GM13976 (cell line): Measurements from ENCODE around the gene COX18.

ENCODE experiments used
- DNase-seq: peaks from one replicate; pipeline ENCODE4 v3.0.0; 2012; ENCODE audit warnings: low spot score
- in situ Hi-C: fragments of 300-500 bp; cut with MboI; formaldehyde crosslinking; loops from one replicate; pipeline ENCODE4 v1.12.0; 2022; ENCODE audit warnings: low sequenced_read_pairs, mixed read lengths, inconsistent platforms; ENCODE audit not compliant: unreplicated experiment
- TF ChIP-seq, protein P1 (sequence below): IDR thresholded peaks from 2 replicates; pipeline ENCODE4 v1.5.1; 2012; ENCODE audit warnings: borderline replicate concordance, mild to moderate bottlenecking; ENCODE audit not compliant: insufficient read depth; ENCODE audit errors: extremely low read depth, missing control alignments, control extremely low read depth

Gene COX18

DNA sequence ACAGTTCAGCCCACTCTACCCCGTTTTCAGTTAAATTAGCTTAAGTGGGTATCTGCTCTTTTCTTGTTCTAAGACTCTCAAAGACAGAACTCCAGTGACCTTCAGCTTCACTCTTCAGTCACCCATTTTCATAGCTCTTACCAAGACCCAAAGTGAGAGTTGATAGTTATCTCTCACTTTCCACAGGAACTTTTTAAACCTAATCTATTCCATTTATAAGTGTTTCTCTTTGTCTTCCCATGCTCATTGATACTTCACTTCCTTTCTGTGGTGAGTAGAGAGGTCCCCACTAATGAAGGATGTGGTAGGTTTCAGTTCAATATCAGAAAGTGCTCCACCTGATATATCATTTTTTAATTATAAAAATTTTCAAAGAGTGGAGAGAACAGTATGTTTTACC lies 33.4 kb downstream of the COX18 start:
- TF ChIP-seq, protein P1, sequence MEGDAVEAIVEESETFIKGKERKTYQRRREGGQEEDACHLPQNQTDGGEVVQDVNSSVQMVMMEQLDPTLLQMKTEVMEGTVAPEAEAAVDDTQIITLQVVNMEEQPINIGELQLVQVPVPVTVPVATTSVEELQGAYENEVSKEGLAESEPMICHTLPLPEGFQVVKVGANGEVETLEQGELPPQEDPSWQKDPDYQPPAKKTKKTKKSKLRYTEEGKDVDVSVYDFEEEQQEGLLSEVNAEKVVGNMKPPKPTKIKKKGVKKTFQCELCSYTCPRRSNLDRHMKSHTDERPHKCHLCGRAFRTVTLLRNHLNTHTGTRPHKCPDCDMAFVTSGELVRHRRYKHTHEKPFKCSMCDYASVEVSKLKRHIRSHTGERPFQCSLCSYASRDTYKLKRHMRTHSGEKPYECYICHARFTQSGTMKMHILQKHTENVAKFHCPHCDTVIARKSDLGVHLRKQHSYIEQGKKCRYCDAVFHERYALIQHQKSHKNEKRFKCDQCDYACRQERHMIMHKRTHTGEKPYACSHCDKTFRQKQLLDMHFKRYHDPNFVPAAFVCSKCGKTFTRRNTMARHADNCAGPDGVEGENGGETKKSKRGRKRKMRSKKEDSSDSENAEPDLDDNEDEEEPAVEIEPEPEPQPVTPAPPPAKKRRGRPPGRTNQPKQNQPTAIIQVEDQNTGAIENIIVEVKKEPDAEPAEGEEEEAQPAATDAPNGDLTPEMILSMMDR, result no peak
- no peak for DNase-seq
- in situ Hi-C loops, result no loop called here

DNA sequence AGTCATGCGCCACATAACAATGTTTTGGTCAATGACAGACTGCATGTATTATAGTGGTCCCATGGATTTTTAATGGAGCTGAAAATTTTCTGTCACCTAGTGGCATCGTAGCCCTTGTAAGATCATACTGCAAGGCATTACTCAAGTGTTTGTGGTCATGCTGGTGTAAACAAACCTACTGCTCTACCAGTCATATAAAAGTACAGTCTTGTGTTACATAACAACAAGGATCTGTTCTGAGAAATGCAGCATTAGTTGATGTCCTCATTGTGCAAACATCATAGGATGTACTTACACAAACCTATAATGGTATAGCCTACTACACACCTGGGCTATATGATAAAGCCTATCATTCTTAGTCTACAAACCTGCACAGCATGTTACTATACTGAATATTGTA lies 34.6 kb downstream of the COX18 start:
- in situ Hi-C loops, result no loop called here
- no peak for DNase-seq
- TF ChIP-seq, protein P1, result no peak

DNA sequence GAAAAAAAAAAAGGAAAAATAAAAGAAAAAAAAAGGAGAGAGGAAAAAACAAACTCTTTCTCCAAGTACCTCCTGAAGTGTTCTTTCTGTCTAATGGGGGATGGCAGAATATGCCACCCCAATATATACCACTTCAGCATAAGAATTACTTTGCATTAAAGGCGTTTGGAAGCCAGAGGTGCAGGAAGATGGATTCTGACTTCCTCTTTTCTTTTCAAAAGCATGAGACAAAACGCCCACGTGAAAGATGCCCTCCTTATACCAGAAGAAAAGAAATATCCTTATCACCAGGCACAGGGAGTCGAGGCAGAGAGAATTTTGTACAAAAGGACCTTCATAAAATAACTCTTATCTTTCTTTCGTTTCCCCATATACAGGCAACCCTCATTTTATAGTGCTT lies 40.9 kb downstream of the COX18 start:
- TF ChIP-seq, protein P1, result no peak
- in situ Hi-C loops, result loop anchor here (10.0 kb wide), 1 partner anchor 524 kb away; no protein-coding TSS in a partner anchor
- no peak for DNase-seq

DNA sequence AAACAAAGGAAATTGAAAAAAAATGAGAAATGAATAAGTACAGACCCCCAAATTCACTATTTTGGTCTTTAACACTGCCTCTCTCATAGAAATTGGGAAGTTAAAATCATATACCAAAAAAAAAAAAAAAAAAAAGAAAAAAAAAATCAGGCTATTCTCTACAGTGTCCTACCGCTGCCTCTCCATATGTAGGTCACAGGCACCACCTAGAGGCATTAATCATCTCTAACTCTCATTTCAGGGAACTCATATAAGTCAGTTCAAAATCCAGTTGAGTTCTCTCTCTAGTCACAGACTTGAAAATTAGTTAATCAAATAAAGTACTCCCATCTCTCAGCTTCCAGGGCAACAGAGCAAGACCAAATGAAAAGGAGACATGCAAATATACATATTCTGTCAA lies 47.9 kb downstream of the COX18 start:
- in situ Hi-C loops, result loop anchor here (10.0 kb wide), 1 partner anchor 517 kb away; no protein-coding TSS in a partner anchor
- peak; percentile 46 for DNase-seq
- TF ChIP-seq, protein P1, result peak; percentile 34

DNA sequence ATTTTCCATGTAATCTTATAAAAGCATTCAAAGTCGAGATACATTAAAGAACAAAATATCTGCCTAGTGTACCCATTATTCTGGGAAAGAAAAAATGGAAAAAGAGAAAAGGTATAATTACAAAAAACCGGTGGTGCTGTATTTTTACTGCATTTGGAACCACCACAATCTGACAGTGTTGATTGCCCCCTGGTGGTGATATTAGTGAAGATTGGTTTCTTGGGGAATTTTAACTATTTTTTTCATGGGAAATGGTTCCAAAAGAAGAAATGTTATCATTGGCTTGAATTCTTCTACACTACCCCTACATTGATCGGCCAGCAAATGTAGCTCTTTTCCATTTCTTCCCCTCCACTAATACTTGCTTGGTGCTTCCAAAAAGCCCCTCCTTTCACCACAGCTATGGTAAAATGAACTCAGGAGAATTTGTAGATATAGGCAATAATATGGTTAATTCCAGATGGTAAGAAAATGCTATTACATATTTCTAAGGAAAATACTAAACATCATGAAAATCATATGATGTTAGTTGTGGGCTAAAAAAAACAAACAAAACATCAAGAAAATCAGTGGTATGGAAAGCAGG lies 50.0 kb downstream of the COX18 start:
- TF ChIP-seq, protein P1, result peak; percentile 47
- DNase-seq, result peak; percentile 41
- in situ Hi-C loops, result loop anchor here (10.0 kb wide), 2 partner anchors 315 to 515 kb away; no protein-coding TSS in a partner anchor

DNA sequence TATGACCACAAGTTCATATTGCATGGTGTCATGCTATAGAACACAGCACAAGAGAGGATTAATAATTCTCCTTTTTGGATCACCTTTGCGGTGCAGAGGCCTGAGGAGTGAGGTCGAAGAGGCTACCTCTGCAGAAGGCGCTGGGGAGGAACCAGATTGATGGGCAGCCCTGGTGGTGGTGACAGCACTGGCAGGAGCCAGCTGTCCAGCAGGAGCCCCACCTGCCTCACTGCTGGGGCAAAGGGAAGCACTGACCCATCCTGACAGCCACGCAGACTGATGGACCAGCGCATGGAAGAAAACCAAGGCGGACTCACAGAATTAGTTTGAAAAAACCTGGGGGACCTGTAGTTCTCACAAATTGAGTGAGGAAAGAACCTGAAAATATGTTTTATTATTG lies 50.9 kb downstream of the COX18 start:
- TF ChIP-seq, protein P1, result no peak
- DNase-seq, result no peak
- in situ Hi-C loops, result loop anchor here (10.0 kb wide), 1 partner anchor 314 kb away; no protein-coding TSS in a partner anchor
